ENCODE data around the gene BRSK2. TPM values are rescaled to one million over a fixed set of nuclear protein-coding genes. Genes with fewer than 3 reads are reported as not detected.

Gene BRSK2
- total and polyA plus RNA-seq, 9 of the 15 experiments (the other 6 are each of a cell fraction or from before 2014, with no cell fraction given) = 0.06 to 0.52 (median 0.18) TPM; not detected in 5

GRCh38 chr11:1499261-1499890 is 109.6 kb downstream of the BRSK2 start:
- peaks cover 0 to 11% of the 10 kb centered on the region in 2 experiments; a peak in 1 of 5 replicates for H3K4me1 ChIP-seq (replicated peaks in 1 of 2; ENCODE audit: control insufficient read depth in 2 of 2, insufficient read depth in 2 of 2, low read length in 2 of 2)
- no peaks in the 10 kb centered on the region for H3K27me3 ChIP-seq (ENCODE audit: control insufficient read depth in 2 of 2, insufficient read depth in 2 of 2, low read length in 2 of 2)
- H3K9me3 ChIP-seq (replicated peaks; ENCODE audit: control insufficient read depth, insufficient read depth, low read depth, low read length) = 0 out of 2 replicates have a peak, but pooled peaks cover 7% of the 10 kb centered on the region
- no peaks in the 10 kb centered on the region for H4K20me1 ChIP-seq (replicated peaks; ENCODE audit: control insufficient read depth, insufficient read depth, low read length)
- FAIRE-seq (no peak), ATAC-seq (no peak), DNase-seq (ENCODE audit: extremely low read depth in 1 of 4, low spot score in 3 of 4) (no peak)
- H3K4me3 ChIP-seq = no peak overlapping the region
- 86% methylated on average over 23 of the region's 28 CpGs for WGBS (ENCODE audit: insufficient coverage, low coverage, missing lambda C conversion rate)
- H3K79me2 ChIP-seq (ENCODE audit: control insufficient read depth, insufficient read depth, low read length) = peaks cover 2% of the 10 kb centered on the region; the same call in 1 of the 3 replicates
- no TSS peak for BruUV-seq (replicated peaks)
- no peaks in the 10 kb centered on the region for H3K36me3 ChIP-seq (ENCODE audit: control insufficient read depth, insufficient read depth, low read length)
- intact Hi-C loops (cut with micrococcal nuclease) (no loop called here), in situ Hi-C loops (cut with MboI) (no loop called here)
- no peaks in the 10 kb centered on the region for H3K9me1 ChIP-seq (ENCODE audit: control insufficient read depth, insufficient read depth, low read length)
- no peak overlapping the region for H3K27ac ChIP-seq (ENCODE audit: extremely low read depth, low read depth, low read length)
- ChIA-PET POLR2A (no interaction called here), CTCF (ENCODE audit: low intra/inter-chr PET ratio) (no interaction called here)
- no peak overlapping the region for H3K9ac ChIP-seq (ENCODE audit: insufficient read depth in 1 of 2, low read depth in 2 of 2, low read length in 2 of 2)
- H2AFZ ChIP-seq (ENCODE audit: low read depth, low read length) = no peak overlapping the region
- no peak overlapping the region for H3K4me2 ChIP-seq (ENCODE audit: insufficient read depth, low read length)
- TF ChIP-seq GATAD2B (IDR thresholded peaks at IDR 0.05; ENCODE audit: borderline replicate concordance) = no peak
- no peak for TF ChIP-seq RBM17 (IDR thresholded peaks at IDR 0.05; ENCODE audit: borderline replicate concordance, low read depth, low read length)
- TF ChIP-seq BRD9 (IDR thresholded peaks at IDR 0.05; ENCODE audit: low read depth, partially characterized antibody) = no peak
- TF ChIP-seq MAFK (IDR thresholded peaks at IDR 0.05; ENCODE audit: low read length) = no peak
- no peak for TF ChIP-seq ZNF830 (CRISPR knock-in tag; IDR thresholded peaks at IDR 0.05)
- TF ChIP-seq ZBTB9 (CRISPR knock-in tag; IDR thresholded peaks at IDR 0.05) = peak; percentile 97
- TF ChIP-seq CBX5 (IDR thresholded peaks at IDR 0.05; ENCODE audit: borderline replicate concordance, low read depth) = 0 out of 2 replicates have a peak, but pooled peaks have one; percentile 45
- no peak for TF ChIP-seq ZNF609 (CRISPR knock-in tag; IDR thresholded peaks at IDR 0.05; ENCODE audit: borderline replicate concordance)
- no peak for TF ChIP-seq EP300 (IDR thresholded peaks at IDR 0.05; ENCODE audit: low read length)
- no peak for TF ChIP-seq KLF1 (tag; IDR thresholded peaks at IDR 0.05)
- TF ChIP-seq SFPQ (IDR thresholded peaks at IDR 0.05; ENCODE audit: low read depth, low read length) = no peak
- 0 out of 2 replicates have a peak, but pooled peaks have one; percentile 29 for TF ChIP-seq MAX (CRISPR knock-in tag; IDR thresholded peaks at IDR 0.05)
- TF ChIP-seq BRD4 (IDR thresholded peaks at IDR 0.05) = no peak
- TF ChIP-seq STAG1 (CRISPR knock-in tag; IDR thresholded peaks at IDR 0.05; ENCODE audit: borderline replicate concordance) = no peak

Measured in K562 (cell line).